ENCODE data around the gene LNX2. TPM values are rescaled to one million over a fixed set of nuclear protein-coding genes. Genes with fewer than 3 reads are reported as not detected.

LNX2 gene
- total and polyA plus RNA-seq, 2 donors from 2014 or later, result 5.6 to 13.8 TPM

DNA sequence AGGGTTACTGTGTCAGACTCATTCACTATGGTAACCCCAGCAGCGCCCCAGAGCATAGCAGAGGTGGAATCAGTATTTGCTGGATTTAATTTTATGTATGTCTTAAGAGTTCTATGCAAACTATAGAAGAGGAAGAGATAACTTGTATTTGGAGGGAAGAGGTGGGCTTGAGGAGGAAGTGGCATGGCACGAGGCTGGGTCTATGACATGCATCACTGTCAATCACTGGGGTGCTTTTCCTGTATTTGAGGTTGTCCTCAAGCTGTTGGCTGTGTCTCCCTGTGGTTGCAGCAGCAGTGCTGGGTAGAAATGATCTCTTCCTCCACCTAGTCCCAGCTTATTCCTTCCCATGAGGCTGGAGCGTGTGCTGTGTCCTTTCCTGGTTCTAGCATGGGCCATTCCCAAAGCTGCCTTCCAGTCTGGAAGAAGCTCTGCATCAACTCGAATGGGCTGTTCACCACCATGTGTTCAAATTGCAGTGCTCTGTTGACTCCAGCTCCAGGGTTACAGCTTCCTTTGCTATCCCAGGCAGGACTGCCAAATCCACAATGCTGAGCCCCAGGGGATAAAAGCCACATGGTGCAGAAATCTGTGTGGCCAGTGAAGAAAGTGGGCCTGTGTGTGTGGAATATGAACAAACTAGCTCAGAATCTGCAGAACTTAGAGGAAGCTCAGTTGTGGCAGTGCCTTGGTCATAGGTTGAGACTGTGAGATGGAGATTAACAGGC is 96.8 kb downstream of the LNX2 start:
- FAIRE-seq (no peak), DNase-seq (no peak)
- Histone ChIP-seq H3K4me3 (ENCODE audit: low read length in 3 of 3) (no peak overlapping the region), H3K9ac (ENCODE audit: low read length in 3 of 3) (no peak overlapping the region), H3K36me3 (ENCODE audit: control insufficient read depth in 2 of 3, insufficient read depth in 3 of 3, low read length in 3 of 3) (no peaks in the 10 kb centered on the region), H3K27ac (ENCODE audit: low read depth in 2 of 2, low read length in 2 of 2) (no peak overlapping the region), H3K27me3 (ENCODE audit: control insufficient read depth, insufficient read depth, low read length) (no peaks in the 10 kb centered on the region), H3K9me3 (ENCODE audit: control insufficient read depth in 2 of 3, insufficient read depth in 1 of 3, low read length in 3 of 3) (no peaks in the 10 kb centered on the region), H3K4me1 (ENCODE audit: control insufficient read depth in 2 of 3, insufficient read depth in 2 of 3, low read depth in 1 of 3, low read length in 3 of 3) (no peaks in the 10 kb centered on the region)
- intact Hi-C loops (cut with DNase I), result loop anchor here (10.0 kb wide), 1 partner anchor 301 kb away; no protein-coding TSS in a partner anchor
- TF ChIP-seq, protein P1, sequence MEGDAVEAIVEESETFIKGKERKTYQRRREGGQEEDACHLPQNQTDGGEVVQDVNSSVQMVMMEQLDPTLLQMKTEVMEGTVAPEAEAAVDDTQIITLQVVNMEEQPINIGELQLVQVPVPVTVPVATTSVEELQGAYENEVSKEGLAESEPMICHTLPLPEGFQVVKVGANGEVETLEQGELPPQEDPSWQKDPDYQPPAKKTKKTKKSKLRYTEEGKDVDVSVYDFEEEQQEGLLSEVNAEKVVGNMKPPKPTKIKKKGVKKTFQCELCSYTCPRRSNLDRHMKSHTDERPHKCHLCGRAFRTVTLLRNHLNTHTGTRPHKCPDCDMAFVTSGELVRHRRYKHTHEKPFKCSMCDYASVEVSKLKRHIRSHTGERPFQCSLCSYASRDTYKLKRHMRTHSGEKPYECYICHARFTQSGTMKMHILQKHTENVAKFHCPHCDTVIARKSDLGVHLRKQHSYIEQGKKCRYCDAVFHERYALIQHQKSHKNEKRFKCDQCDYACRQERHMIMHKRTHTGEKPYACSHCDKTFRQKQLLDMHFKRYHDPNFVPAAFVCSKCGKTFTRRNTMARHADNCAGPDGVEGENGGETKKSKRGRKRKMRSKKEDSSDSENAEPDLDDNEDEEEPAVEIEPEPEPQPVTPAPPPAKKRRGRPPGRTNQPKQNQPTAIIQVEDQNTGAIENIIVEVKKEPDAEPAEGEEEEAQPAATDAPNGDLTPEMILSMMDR (IDR thresholded peaks at IDR 0.05; ENCODE audit: borderline replicate concordance, extremely low read depth, insufficient read depth), result no peak

DNA sequence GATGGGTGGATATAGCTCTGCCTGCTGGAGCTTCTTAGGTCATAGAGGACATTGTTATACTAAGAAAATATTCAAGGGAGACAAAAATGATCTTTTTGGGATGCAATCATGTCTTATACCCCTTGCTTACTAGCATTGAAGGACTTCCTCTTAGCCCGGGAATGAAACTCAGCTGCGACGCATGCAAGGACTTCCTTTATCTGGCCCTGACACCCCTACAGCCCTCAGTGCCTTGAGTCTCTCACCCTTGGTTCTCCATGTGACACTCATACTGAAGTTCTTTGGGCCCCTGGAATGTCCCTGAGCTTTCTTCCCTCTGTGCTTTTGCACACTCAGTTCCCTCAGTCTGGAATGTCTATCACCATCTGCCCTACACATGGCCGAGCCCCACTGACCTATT is 97.5 kb downstream of the LNX2 start:
- Histone ChIP-seq H3K27ac (ENCODE audit: low read depth in 2 of 2, low read length in 2 of 2) (no peak overlapping the region), H3K4me1 (ENCODE audit: control insufficient read depth in 2 of 3, insufficient read depth in 2 of 3, low read depth in 1 of 3, low read length in 3 of 3) (no peaks in the 10 kb centered on the region), H3K27me3 (ENCODE audit: control insufficient read depth, insufficient read depth, low read length) (no peaks in the 10 kb centered on the region), H3K9me3 (ENCODE audit: control insufficient read depth in 2 of 3, insufficient read depth in 1 of 3, low read length in 3 of 3) (no peaks in the 10 kb centered on the region), H3K4me3 (ENCODE audit: low read length in 3 of 3) (no peak overlapping the region), H3K36me3 (ENCODE audit: control insufficient read depth in 2 of 3, insufficient read depth in 3 of 3, low read length in 3 of 3) (no peaks in the 10 kb centered on the region), H3K9ac (ENCODE audit: low read length in 3 of 3) (no peak overlapping the region)
- DNase-seq (no peak), FAIRE-seq (no peak)
- TF ChIP-seq, protein P1 (IDR thresholded peaks at IDR 0.05; ENCODE audit: borderline replicate concordance, extremely low read depth, insufficient read depth), result no peak
- intact Hi-C loops (cut with DNase I), result loop anchor here (10.0 kb wide), 1 partner anchor 302 kb away; no protein-coding TSS in a partner anchor

DNA sequence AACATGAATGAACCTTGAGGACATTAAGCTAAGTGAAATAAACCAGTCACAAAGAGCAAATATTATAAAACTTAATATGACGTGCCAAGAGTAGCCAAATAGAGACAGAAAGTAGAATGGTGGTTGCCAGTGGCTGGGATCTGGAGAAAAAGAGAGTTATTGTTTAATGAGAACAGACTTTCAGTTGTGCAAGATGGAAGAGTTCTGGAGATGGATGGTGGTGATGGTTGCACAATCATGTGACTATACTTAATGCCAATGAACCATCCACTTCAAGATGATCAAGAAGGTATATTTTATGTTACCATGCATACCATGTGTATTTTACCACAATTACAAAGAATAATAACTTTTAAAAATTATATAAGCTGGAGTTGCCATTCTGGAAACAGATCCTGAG is 104.2 kb downstream of the LNX2 start:
- H3K27me3 ChIP-seq (ENCODE audit: control insufficient read depth, insufficient read depth, low read length), result no peaks in the 10 kb centered on the region
- H3K27ac ChIP-seq (ENCODE audit: low read depth in 2 of 2, low read length in 2 of 2), result no peak overlapping the region
- intact Hi-C loops (cut with DNase I), result no loop called here
- H3K9me3 ChIP-seq (ENCODE audit: control insufficient read depth in 2 of 3, insufficient read depth in 1 of 3, low read length in 3 of 3), result no peaks in the 10 kb centered on the region
- H3K9ac ChIP-seq (ENCODE audit: low read length in 3 of 3), result no peak overlapping the region
- H3K36me3 ChIP-seq (ENCODE audit: control insufficient read depth in 2 of 3, insufficient read depth in 3 of 3, low read length in 3 of 3), result no peaks in the 10 kb centered on the region
- FAIRE-seq (no peak), DNase-seq (no peak)
- no peaks in the 10 kb centered on the region for H3K4me1 ChIP-seq (ENCODE audit: control insufficient read depth in 2 of 3, insufficient read depth in 2 of 3, low read depth in 1 of 3, low read length in 3 of 3)
- no peak overlapping the region for H3K4me3 ChIP-seq (ENCODE audit: low read length in 3 of 3)
- TF ChIP-seq, protein P1 (IDR thresholded peaks at IDR 0.05; ENCODE audit: borderline replicate concordance, extremely low read depth, insufficient read depth), result no peak

Data from kidney (tissue), 14 donors.